ENCODE data around the gene SLC24A1. TPM values are rescaled to one million over a fixed set of nuclear protein-coding genes. Genes with fewer than 3 reads are reported as not detected.

Gene SLC24A1
- polyA plus RNA-seq, 3 donors: 0.80 to 1.7 (median 0.83) TPM

GRCh38 chr15:65680544-65680943, 58.8 kb downstream of the SLC24A1 start:
- no peaks in the 10 kb centered on the region for H3K79me2 ChIP-seq (ENCODE audit: insufficient read depth, low read length)
- no peak overlapping the region for H3K4me3 Mint-ChIP-seq
- intact Hi-C loops (cut with micrococcal nuclease): no loop called here
- H3K9ac ChIP-seq (ENCODE audit: insufficient read depth, low read length, poor library complexity, severe bottlenecking): no peak overlapping the region
- DNase-seq: no peak
- H3K9me3 Mint-ChIP-seq: no peaks in the 10 kb centered on the region
- H3K4me1 Mint-ChIP-seq: no peaks in the 10 kb centered on the region
- H3K4me2 ChIP-seq (replicated peaks; ENCODE audit: extremely low read depth, low read length, poor library complexity, severe bottlenecking): no peak overlapping the region
- H3K27ac ChIP-seq (ENCODE audit: low read depth in 1 of 2, low read length in 2 of 2): no peak overlapping the region
- peaks cover 8 to 17% of the 10 kb centered on the region in 2 donors for H3K36me3 ChIP-seq (replicated peaks in 1 of 2; ENCODE audit: control insufficient read depth in 1 of 2, insufficient read depth in 2 of 2, low read length in 2 of 2)
- TF ChIP-seq CTCF (IDR thresholded peaks at IDR 0.05): no peak
- no peaks in the 10 kb centered on the region for H4K20me1 ChIP-seq (ENCODE audit: insufficient read depth, low read length)
- no CpG with 5 or more reads among the region's 1 CpG for WGBS (ENCODE audit: insufficient coverage)
- no peak overlapping the region for H3K4me3 ChIP-seq (replicated peaks in 1 of 3; ENCODE audit: low read depth in 2 of 3, low read length in 3 of 3)
- H3K27ac Mint-ChIP-seq: no peak overlapping the region
- no peaks in the 10 kb centered on the region for H3K4me1 ChIP-seq (ENCODE audit: control insufficient read depth in 1 of 2, insufficient read depth in 2 of 2, low read length in 2 of 2)
- no peaks in the 10 kb centered on the region for H3K27me3 ChIP-seq (ENCODE audit: control insufficient read depth in 2 of 2, insufficient read depth in 2 of 2, low read length in 2 of 2)
- H2AFZ ChIP-seq (ENCODE audit: insufficient read depth, low read depth, low read length, poor library complexity, severe bottlenecking): no peak overlapping the region
- H3K9me3 ChIP-seq (replicated peaks in 1 of 2; ENCODE audit: control insufficient read depth in 1 of 2, insufficient read depth in 1 of 2, low read length in 2 of 2): no peaks in the 10 kb centered on the region
- peaks cover 9 to 22% of the 10 kb centered on the region in 2 donors for H3K36me3 Mint-ChIP-seq
- no peaks in the 10 kb centered on the region for H3K27me3 Mint-ChIP-seq (ENCODE audit: low read depth in 3 of 3)

GRCh38 chr15:65682404-65682911, 60.7 kb downstream of the SLC24A1 start:
- no peaks in the 10 kb centered on the region for H3K9me3 ChIP-seq (replicated peaks in 1 of 2; ENCODE audit: control insufficient read depth in 1 of 2, insufficient read depth in 1 of 2, low read length in 2 of 2)
- Mint-ChIP-seq H3K27ac (no peak overlapping the region), H3K36me3 (peaks cover 10 to 26% of the 10 kb centered on the region in 2 donors), H3K9me3 (peaks cover 0 to 4% (median 0%) of the 10 kb centered on the region in 7 donors), H3K27me3 (ENCODE audit: low read depth in 3 of 3) (peaks cover 0 to 3% (median 0%) of the 10 kb centered on the region in 3 donors), H3K4me1 (no peaks in the 10 kb centered on the region), H3K4me3 (no peak overlapping the region)
- no peaks in the 10 kb centered on the region for H3K4me1 ChIP-seq (ENCODE audit: control insufficient read depth in 1 of 2, insufficient read depth in 2 of 2, low read length in 2 of 2)
- H4K20me1 ChIP-seq (ENCODE audit: insufficient read depth, low read length): no peaks in the 10 kb centered on the region
- H3K9ac ChIP-seq (ENCODE audit: insufficient read depth, low read length, poor library complexity, severe bottlenecking): no peak overlapping the region
- H3K4me2 ChIP-seq (replicated peaks; ENCODE audit: extremely low read depth, low read length, poor library complexity, severe bottlenecking): no peak overlapping the region
- no CpG with 5 or more reads among the region's 2 CpGs for WGBS (ENCODE audit: insufficient coverage)
- no peak for DNase-seq
- no peak for TF ChIP-seq CTCF (IDR thresholded peaks at IDR 0.05)
- intact Hi-C loops (cut with micrococcal nuclease): no loop called here
- H3K27me3 ChIP-seq (ENCODE audit: control insufficient read depth in 2 of 2, insufficient read depth in 2 of 2, low read length in 2 of 2): no peaks in the 10 kb centered on the region
- H2AFZ ChIP-seq (ENCODE audit: insufficient read depth, low read depth, low read length, poor library complexity, severe bottlenecking): no peak overlapping the region
- no peak overlapping the region for H3K4me3 ChIP-seq (replicated peaks in 1 of 3; ENCODE audit: low read depth in 2 of 3, low read length in 3 of 3)
- H3K36me3 ChIP-seq (replicated peaks in 1 of 2; ENCODE audit: control insufficient read depth in 1 of 2, insufficient read depth in 2 of 2, low read length in 2 of 2): peaks cover 0 to 10% of the 10 kb centered on the region in 2 donors
- no peak overlapping the region for H3K27ac ChIP-seq (ENCODE audit: low read depth in 1 of 2, low read length in 2 of 2)
- H3K79me2 ChIP-seq (ENCODE audit: insufficient read depth, low read length): no peaks in the 10 kb centered on the region
